SIG-M5 (cell line): ENCODE measurements around the gene GSTM2.

ENCODE experiments used
- DNase-seq: peaks from one replicate; lab custom pipeline; 2025; lab: John Stamatoyannopoulos, UW

Gene GSTM2

DNA sequence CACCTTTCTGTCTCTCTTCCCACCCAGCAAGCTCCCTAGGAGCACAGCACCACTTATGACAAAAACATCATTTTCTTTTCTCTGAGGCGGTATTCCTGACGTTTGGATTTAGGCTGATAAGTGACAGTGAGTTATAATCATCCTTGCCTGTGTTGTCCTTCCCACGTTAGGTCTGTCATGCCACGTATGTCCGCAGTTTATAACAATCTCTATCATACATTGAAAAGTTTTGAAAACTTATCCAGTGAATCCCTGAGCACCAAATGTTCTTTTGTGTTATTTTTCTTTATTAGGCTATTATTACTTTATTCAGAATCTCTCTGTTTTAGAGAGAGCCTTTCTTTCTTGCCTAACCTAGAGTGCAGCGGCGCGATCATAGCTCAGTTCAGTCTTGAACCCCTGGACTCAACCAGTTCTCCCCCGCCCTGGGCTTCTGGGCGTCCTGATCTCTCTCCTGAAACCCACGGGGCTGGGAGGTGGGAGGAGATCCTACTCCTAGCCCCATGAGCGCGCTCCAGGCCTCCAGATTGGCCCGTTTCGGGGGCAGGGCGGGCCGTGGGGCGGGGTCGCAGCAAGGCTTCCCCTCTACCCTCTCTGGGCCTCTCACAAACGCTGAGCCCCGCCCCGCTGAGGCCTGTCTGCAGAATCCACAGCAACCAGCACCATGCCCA lies at the start of gene GSTM2:
Gene GSTM2 (plus strand): TSS at position 606 of the 671 bp plus-strand sequence. CDS start 59 bp downstream, at position 665.
- DNase-seq = no peak

DNA sequence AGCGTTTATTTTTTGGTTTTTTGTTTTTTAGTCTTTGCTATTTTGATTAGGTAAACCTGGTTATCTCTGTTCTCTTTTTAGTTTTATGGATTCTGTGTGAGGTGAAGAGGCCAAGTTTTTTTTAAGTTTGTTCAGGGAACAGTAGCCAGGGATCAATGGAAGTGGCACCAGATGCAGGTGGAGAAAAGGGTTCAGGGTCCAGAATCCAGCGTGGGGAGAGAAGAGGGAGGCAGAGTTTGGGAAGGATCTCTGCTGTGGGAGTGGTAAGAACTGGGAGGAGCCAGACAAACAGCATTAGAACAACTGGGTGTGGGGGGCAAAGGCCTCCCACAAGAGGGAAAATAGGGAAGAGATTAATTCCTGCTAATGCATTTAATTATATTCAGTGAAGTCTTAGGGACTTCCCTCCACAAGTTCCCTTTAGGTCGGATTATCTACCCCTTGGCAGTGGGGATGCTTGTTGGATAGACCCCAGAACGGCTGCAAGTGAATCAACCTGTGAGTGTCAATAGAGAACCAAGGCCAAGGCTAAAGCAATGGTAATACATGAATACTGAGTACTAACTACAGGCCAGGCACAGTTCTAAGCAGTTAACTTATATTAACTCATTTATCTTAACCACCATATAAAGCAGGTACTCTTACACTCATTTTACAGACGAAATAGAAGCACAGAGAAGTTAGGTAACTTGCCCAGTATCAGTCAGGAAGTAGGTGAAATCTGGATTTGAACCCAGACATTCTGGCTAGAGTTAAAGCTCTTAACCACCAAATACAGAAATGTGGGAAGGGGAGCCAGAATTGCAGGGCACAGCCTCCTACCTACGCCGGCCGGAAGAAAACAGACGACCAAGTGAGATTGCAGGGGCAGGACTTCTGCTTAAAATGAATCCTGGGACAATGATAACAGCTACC lies 48.9 kb upstream of the GSTM2 start:
- no peak for DNase-seq

DNA sequence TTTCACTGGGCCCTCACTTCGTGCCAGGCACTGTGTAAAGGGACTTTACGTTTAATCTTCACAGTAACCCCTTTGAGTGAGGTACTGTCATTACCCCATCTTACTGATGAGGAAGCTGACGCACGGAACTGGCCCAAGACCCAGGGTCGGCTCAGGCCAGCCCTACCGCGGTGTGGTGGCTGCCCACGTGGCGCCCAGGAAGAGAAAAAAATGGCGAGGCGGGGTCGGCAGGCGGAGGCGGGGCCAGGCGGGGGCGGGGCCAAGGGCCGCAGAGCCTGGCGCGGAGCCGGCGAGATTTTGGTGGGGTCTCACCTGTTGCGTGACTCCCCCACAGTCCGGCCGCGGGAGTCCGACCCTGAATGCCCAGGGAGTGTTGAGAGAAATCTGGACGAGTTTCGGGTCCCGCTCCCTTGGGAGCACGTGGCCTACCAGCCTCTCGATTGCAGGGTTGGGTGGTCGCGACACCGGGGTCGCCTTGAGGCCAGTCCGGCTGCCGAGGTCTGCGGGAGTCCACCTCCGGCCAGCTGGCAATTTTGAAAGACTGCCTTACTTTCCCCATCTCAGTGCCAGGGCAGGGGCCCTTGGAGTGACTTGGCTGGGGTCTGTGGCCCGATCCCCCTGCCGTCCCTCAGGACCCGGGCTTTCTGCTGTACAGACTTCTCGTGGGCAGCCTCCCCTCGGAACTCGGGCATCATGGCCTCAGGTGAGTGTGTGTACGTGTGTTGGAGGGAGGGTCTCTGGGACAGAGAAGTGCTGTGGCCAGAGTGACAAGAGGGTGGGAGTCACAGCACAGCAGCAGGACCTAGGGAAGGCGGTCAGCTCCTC lies 48.1 kb upstream of the GSTM2 start, which contains the start of the genes AMPD2 and GNAT2:
Gene AMPD2 (plus strand): TSS at position 262 of the 825 bp plus-strand sequence. CDS start 1,339 bp downstream, outside the sequence.
Gene GNAT2 (minus strand): TSS at position 41 of the 825 bp plus-strand sequence. CDS start 6,746 bp downstream, outside the sequence.
- no peak for DNase-seq

DNA sequence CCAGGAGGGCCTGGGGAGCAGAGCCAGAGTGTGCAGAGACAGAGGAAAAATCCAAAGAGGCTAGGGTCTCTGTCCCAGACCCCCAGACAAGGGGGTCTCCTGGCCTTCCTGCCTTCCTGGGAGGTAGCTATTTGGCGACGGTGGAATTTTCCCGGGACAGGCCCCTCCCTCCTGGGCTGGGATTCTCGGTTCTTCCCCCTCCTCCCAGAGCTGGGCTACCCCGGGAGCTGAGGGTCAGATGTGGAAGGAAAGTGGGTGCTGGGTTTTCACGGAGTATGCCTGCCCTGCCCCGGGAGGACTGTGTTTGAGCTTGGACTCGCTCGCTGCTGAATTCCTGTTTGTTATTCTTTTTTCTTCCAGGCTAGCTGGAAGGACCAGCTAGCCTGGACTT lies 47.5 kb upstream of the GSTM2 start:
- no peak for DNase-seq

DNA sequence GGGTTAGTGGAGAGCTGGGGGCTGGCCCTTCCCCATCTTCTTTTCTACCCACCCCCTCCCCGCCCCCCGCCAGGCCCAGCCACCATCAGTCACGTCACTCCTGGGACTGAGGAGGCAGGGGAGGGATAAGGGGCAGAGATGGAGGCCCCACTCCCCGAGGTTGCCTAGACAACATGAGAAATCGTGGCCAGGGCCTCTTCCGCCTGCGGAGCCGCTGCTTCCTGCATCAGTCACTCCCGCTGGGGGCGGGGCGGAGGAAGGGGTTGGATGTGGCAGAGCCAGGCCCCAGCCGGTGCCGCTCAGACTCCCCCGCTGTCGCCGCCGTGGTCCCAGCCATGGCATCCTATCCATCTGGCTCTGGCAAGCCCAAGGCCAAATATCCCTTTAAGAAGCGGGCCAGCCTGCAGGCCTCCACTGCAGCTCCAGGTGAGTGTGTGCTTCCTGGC lies 47.0 kb upstream of the GSTM2 start:
- peak; percentile 78 for DNase-seq

DNA sequence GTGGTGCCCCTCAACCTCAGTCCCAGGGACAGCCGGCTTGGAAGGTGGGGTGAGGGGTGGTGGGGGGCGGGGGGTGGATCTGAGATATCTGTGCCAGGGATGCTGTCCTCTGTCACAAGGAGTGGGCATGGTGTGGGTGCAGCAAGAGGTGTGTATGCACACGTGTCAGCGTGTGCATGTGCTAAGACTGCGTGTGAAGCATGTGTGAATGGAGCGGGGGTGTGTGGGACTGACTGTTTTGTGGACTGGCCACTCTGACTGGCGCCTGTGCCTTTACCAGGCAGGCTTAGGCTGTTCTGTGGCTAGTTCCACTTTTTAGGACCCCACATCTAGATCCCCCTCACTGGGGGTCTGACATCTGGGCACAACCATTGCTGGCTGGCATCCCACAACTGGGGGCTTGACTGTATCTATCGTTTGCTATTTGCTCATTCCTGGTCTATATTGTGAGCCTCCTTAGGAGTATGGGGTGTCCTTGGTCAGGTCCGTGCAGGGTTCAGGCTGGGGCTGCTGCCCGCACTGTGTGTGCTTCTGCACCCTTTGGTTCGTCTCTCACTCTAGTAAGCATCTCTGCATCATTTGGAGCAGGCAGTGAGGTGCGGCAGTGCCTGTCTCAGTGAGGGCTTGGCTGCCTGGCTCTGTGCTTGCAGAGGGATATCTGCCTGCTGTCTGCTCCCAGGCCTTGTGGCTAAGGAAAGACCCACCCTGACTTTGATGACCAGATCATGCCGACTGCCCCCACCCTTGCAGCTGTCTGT lies 46.3 kb upstream of the GSTM2 start:
- DNase-seq = no peak

DNA sequence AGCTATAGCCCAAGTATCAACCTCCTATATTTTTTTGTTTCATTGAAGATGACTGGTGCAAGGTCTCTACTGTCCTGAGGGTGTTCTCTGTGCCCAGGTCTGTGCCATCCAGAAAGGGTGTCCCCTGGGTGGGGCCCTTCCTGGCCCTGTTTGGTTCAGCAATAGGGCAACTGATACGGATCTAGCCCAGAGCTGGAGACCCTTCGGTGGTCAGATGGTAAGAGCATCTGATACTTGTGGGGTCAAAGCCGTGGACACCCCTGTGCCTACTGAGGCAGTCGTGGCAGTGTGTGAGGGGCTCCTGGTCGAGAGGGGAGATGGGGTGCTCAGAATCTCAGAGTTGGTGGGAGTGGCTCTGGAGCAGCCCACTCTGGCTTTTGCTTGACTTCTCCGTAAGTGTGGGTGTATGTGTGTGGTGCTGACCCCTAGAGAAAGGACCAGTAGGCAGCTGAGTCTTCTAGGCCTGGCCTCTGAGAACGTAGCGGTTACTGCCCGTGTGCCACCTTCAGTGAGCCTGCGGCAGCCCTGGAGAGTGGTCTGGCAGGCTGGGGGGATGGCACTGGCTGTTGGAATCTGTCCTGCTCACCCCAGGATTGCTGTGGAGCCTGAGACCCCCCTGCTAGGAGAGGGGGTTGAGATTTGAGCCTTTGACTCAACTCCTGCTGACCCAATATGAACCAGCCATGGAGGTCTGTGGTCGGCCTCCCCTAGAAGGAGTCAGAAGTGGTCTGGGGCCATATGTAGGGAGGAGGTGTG lies 45.5 kb upstream of the GSTM2 start:
- no peak for DNase-seq

DNA sequence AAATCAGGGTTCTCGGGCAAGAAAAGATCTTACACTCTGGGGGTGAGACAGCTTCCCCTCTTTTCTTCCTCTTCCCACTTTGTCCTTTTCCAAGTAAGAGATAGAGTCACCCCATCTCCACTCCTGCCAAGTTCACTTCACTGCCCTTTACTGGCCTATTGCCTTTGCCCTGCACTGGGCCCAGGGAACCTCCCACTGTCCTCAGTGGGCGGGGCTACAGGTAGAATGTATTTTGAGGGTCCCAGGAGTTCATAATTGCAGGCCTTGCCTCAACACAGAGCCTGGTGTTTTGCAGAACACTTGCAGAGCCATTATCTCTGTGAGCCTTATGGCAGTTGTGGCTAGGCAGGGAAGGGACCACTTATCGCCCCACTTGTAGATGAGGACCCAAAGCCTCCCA lies 45.0 kb upstream of the GSTM2 start:
- no peak for DNase-seq

DNA sequence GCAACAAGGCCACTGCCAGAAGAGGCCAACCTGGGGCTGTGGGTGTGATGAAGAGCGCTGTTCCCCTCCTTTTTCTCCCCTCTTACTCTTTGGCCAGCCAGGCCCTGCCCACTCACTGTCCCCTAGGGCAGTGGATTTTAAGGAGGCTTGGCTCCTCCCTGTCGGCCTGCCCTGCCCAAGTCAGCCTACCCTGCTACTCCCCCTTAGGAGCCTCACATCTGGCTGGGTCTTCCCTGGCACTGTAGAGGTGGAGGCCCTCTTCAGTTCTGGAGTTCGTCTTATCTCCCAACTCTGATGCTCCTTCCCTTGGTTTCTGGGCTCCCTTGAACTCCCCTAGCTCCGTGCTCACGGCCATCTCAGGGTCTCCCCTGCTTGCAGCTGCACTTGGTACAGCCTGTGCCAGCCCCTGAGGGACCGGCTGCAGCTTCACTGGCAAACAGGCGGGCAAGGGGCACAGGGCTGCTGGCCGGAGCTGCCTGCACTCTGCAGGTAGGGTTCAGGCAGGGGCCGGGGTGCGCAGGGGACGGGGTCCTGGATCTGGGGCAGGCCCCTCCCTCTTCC lies 44.2 kb upstream of the GSTM2 start:
- no peak for DNase-seq

DNA sequence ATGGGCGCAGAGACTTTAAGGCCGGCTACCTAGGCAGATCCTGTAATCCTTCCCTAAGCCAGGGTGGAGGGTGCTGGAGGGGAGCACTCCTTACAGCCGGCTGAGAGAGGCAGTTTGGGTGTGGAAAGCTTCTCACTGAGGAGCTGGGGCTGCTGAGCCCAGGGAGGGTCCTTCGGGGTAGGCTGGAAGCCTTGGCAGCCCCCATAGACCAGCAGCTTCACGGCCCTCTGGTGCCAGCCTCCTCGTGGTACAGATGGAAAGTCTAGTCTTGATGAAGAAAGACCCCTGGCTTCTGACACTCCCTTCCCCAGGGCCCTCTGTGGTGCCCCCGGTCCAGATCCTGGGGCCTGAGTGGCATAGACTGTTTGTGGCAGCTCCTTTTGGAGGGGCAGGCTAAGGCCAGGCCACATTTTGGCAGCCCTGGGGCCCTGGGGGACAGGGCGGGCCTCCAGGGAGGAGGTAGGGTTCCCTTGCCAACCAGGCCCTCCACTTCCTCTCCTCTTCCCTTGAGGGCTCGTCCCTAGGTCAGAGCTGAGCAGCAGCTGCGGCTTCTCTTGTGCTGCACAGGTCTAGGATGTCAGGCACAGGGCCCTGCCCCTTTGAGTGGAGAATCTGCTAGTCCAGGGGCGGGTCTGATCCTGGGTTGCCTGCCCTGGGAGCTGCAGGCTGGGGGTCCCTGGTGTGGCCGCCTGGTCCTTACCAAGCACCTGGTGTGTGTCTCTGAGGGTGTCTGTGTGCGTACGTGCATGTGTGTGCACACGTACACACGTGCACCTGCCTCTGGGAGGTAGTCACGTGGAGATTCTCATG lies 43.5 kb upstream of the GSTM2 start:
- DNase-seq = no peak

DNA sequence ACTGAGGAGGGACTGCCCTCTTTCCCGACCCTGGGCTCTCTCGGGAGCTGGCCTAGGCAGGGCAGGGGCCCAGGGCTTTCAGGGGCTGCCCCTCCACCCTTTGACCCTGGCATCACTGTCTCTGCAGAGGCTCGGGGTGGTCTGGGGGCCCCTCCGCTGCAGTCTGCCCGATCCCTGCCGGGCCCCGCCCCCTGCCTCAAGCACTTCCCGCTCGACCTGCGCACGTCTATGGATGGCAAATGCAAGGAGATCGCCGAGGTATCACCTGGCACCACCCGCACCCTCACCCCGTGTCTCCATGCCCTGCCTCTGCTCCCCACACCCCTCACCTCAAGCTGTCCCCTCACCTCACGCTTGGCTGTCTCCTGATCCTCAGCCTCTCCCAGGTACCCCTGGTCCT lies 42.7 kb upstream of the GSTM2 start:
- no peak for DNase-seq

DNA sequence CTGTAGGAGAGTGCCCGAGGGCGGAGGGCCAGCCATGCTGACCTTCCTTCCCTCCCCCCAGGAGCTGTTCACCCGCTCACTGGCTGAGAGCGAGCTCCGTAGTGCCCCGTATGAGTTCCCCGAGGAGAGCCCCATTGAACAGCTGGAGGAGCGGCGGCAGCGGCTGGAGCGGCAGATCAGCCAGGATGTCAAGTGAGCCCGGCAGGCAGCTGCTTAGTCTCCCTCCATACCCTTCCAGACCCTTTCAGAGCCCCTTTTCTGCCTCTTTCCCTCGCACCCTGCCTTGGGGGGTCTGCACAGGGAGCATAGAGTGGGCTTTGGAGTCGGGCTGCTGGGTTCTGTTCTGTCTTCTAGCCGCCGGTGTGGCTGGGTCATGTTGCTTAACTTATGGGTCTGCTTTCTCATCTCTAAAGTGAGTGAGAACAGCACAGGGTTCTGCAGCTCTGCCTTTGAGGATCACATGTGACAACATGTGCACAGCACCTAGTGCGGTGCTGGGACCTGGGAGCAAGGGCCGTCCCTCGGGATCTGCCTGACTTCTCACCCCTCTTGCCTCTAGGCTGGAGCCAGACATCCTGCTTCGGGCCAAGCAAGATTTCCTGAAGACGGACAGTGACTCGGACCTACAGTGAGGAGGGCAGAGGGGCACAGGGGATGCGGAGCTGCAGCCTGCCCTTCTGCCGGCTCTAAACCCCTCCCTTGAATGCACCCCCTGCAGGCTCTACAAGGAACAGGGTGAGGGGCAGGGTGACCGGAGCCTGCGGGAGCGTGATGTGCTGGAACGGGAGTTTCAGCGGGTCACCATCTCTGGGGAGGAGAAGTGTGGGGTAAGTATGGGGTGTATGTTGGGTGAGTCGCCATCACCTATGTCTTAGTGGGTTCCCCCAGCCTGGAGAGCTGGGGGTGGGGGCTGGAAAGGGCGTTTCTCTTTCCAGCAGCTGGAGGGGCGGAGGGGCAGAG lies 42.0 kb upstream of the GSTM2 start:
- DNase-seq = no peak

DNA sequence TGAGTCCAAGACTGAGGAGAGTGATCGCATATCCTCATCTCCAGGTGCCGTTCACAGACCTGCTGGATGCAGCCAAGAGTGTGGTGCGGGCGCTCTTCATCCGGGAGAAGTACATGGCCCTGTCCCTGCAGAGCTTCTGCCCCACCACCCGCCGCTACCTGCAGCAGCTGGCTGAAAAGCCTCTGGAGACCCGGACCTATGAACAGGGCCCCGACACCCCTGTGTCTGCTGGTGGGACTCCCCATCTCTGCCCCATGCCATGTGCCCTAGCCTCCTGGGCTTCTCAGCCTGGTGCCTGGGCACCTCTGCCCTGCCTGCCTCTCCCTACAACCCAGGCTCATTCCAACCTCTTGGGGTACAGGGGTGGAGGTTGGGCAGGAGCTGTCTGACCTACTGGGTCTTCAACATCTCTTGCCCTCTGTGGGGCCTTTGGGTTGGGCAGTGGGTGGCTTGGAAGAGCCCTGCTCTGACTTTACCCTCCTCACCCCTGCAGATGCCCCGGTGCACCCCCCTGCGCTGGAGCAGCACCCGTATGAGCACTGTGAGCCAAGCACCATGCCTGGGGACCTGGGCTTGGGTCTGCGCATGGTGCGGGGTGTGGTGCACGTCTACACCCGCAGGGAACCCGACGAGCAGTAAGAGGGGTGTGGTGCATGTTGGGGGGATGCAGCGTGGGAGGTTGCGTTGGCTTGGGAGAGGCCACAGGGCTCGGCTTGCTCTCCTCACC lies 41.0 kb upstream of the GSTM2 start:
- no peak for DNase-seq

DNA sequence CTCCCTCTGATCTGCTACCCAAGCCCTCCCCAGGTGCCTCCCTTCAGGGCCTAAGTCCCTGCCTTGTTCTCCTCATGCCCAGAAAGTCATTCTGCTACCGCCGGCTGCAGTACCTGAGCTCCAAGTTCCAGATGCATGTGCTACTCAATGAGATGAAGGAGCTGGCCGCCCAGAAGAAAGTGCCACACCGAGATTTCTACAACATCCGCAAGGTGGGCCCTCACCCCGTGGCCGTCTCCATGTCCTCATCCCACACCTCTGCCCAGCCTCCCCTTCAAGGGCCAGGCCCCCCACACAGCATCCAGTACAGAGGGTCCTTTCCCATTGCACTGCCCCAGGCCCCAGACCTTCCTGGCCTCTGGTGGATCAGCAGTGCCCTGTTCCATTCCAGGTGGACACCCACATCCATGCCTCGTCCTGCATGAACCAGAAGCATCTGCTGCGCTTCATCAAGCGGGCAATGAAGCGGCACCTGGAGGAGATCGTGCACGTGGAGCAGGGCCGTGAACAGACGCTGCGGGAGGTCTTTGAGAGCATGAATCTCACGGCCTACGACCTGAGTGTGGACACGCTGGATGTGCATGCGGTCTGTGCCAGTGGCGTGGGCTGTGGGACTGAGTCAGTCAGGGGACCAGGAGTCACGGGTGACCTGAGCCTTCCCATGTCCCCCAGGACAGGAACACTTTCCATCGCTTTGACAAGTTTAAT lies 40.0 kb upstream of the GSTM2 start:
- DNase-seq = no peak

DNA sequence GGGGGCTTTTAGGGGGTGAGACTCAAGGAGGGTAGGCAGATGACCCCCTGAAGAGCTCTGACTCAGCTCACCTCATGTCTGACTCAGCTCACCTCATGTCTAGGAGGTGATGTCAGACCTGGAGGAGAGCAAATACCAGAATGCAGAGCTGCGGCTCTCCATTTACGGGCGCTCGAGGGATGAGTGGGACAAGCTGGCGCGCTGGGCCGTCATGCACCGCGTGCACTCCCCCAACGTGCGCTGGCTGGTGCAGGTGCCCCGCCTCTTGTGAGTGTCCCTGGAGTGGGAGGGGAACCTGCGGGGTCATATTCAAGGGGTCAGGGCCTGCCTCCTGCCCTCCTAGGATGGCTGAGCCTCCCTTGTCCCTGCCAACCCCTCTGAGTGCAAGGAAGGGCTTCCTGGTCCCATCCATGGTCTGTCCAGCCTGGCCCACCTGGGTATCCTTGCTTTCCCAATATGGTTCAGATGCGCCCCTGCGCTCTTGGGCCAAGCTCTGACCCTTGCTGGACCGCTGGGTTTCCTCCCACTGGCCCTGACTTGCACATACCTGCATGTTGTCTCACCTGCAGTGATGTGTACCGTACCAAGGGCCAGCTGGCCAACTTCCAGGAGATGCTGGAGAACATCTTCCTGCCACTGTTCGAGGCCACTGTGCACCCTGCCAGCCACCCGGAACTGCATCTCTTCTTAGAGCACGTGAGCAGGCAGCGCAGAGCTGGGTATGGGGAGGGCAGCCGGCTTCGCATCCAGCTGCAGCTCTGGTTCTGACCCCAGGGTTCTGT lies 39.1 kb upstream of the GSTM2 start:
- DNase-seq = no peak

DNA sequence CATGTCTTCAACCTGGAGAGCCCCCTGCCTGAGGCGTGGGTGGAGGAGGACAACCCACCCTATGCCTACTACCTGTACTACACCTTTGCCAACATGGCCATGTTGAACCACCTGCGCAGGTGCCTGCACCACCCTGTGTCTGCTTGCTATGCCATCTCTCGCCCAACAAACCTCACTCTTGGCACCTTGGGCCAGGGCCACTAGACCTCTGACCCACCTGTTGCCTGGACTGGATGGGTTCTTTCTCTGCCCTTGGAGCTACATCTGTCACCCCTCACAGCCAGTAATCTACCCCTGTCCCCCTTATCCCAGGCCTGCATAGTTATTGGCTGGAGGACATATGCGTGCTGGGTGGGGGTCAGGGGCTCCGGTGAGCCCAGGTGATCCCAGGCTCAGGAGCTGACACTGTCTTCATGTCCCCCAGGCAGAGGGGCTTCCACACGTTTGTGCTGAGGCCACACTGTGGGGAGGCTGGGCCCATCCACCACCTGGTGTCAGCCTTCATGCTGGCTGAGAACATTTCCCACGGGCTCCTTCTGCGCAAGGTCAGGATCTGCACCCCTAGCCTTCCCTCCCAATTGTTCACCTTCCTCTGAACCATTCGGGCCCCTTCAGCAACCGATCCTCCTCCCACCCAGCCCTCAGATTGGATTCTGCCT lies 38.4 kb upstream of the GSTM2 start:
- no peak for DNase-seq
